Kidney glomerular epithelial cell (primary cell): Measurements from ENCODE around the gene DYRK2.

Experiments
- DNase-seq: peaks from one replicate; lab custom pipeline; 2025; lab: John Stamatoyannopoulos, UW

The DYRK2 gene

GRCh38 chr12:67705394-67706370 lies 57.1 kb downstream of the DYRK2 start:
- peak; percentile 96 for DNase-seq

- no peak for DNase-seq
Observed at GRCh38 chr12:67709367-67709954, 60.9 kb downstream of the DYRK2 start.

- DNase-seq: peak; percentile 37
Observed at GRCh38 chr12:67710582-67710981, 62.0 kb downstream of the DYRK2 start.

- no peak for DNase-seq
Observed at GRCh38 chr12:67712011-67712410, 63.5 kb downstream of the DYRK2 start.

- peak; percentile 42 for DNase-seq
Observed at GRCh38 chr12:67714648-67715047, 66.1 kb downstream of the DYRK2 start.
